HG03442 (cell line): Measurements from ENCODE around the gene COG3.

Experiments used
- ATAC-seq: cut with Tn5 transposase; IDR thresholded peaks from one replicate; pipeline ENCODE4 v1.9.1; 2021; ENCODE audit warnings: mild to moderate bottlenecking, moderate library complexity; ENCODE audit not compliant: unreplicated experiment

Gene COG3

DNA sequence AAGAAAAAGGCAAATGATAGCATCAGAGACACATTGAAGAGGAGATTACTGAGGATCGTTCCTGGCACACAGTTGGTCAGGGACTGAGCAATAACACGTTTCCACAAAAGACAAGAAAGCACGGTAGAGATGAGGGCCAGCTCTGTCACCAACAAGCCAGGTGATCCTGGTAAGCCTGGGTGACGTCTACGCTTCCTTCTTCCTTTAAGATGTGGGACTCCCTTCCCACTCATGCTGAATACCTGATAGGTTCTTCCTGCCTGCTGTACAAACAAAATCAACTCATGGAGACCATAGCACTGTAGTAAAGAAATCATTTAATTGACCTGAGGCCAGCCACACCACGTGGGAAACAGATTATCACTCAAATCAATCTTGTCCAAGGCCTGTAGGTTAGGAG, 19.7 kb upstream of the COG3 start:
- ATAC-seq: no peak

GRCh38 chr13:45446181-45446580, 18.6 kb upstream of the COG3 start:
- ATAC-seq: no peak

DNA sequence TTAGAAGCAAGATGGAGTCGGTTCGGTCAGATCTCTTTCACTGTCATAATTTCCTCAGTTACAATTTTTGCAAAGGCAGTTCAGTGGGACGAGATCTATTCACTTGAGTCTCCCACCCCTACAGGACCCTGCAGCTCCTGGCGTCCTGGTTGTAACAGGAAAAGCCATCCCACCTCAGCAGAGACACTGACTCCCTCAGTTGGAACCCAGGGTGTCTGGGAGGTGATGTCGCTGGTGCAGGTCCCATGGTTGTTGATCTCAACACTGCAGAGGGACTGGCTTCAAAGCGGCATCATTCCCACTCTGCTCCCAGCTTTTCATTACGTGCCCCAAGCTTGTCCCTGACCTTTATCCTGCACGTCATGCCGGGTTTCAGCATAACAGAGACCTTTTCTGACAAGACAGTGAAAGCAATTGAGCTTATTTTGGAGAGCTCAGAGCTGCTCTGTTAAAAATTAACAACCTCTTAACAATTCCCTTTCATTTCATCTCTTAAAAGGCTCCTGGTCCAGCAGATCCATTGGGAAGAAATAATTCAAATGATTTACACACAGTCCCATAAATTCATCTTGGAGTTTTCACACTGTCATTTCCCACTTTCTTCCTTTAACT, 17.6 kb upstream of the COG3 start:
- no peak for ATAC-seq

- ATAC-seq: no peak
Measured at GRCh38 chr13:45448965-45449559, 15.7 kb upstream of the COG3 start.

- no peak for ATAC-seq
Measured at GRCh38 chr13:45451282-45451681, 13.5 kb upstream of the COG3 start.

- ATAC-seq: no peak
Measured at GRCh38 chr13:45454204-45454603, 10.5 kb upstream of the COG3 start.

- ATAC-seq: no peak
Measured at GRCh38 chr13:45456196-45456972, 8.4 kb upstream of the COG3 start.

DNA sequence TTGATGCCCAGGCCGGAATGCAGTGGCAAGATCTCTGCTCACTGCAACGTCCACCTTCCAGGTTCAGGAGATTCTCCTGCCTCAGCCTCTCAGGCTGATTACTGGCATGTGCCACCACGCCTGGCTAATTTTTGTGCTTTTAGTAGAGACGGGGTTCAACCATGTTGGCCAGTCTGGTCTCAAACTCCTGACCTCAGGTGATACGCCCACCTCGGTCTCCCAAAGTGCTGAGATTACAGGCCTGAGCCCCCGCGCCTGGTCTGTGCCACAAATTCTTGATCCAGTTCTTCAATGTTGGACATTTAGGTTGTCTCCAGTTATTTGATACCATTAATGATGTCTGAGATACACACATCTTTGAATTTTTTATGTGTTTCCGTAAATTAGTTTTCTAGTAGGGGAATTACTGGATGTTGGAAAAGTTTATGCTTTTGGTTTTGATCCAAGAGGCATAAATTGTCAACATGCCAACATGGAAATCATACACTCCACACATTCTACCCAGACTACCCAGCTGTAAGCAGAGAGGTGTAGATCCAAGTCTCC, 525 bp upstream of the COG3 start:
- no peak for ATAC-seq

DNA sequence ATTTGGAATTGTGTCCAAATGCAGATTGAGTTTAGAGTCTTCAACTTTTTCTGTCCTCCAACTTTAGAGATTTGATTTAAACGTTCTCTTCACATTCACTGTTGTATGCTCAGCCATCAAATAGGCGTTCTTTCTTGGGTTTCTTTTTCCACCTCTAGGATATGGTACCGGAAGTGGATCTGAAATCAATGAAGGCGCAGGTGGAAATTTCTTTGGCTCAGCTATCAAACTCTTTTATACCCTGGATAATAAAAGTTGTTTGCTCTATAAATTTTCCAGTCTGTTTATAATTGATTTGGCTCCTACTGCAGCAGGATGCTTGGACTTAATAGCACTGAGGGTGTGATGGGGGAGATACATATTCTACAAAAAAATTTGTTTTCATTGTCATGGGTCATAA, 1.6 kb downstream of the COG3 start:
- no peak for ATAC-seq

DNA sequence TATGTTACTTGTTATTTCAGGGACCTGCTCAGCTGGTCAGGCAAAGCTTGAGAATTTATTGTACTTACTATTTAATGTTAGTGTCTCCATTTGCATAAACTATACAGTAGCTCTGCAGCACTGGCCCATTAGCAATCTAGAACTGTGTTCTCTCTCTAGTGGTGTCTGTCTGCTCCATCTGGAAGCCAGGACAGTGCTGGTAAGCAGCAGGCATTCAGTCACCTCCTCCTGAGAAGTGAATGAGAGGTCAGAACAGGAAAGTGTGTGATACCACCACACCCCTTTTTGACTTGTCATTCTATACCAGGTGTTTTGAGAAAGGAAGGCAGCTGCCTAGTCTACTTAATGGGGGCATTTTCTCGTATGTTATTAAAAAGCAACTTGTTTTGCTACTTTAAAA, 3.9 kb downstream of the COG3 start:
- ATAC-seq: no peak

DNA sequence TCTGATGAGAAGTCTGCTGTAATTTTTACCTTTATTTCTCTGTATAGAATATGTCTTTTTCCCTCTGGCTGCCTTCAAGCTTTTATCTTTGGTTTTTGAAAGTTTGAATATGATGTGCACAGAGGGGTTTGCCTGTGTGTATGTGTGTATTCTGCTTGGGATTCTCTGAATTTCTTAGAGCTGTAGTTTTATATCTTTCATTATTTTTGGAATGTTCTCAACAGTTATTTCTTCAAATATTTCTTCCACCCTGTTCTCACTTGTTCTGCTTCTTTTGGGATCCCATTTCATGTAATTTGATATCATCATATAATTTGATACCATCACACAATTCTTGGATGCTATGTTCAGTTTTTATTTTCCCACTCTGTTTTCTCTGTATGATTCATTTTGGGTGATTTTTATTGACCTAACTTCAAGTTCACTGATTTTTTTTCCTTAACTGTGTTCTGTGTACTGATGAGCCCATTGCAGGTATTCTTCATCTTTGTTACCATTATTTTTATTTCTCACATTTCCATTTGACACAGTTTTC, 7.5 kb downstream of the COG3 start:
- ATAC-seq: no peak

- no peak for ATAC-seq
Measured at GRCh38 chr13:45473627-45474026, 8.9 kb downstream of the COG3 start.

DNA sequence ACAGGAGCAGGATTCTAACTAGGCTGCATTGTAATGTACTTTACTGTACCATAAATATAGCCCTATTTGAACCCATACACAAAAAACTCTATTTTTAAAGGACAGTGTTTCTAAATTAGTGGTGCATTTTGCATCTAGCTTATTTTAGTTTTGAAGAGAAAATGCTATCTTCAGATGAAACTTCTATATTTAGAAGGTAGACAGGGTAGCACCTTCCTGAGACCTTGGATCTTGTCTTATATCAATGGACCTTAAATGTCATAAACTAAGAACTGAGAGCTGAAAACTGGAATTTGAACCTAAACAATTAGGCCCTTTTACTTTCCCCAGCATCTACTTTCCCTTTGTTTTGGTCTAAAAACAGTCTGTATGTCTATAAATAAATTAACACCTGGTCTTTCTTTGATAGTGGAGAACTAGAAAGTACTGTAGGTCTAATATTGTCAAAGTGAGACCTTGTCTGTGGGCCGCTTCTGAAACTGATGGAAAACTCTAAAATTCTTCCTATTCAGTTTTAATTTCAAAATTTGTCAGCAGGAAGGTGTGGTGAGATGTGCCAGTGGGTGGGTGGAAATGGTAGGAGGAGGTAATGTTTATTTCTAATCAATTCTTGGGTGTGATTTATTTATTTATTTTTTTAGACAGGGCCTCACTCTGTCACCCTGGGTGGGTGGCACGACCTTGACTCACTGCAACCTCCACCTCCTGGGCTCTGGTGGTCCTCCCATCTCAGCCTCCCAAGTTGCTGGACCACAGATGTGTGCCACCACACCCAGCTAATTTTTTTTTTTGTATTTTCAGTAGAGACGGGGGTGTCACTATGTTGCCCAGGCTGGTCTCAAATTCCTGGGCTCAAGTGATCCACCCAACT, 10.1 kb downstream of the COG3 start:
- ATAC-seq: no peak

DNA sequence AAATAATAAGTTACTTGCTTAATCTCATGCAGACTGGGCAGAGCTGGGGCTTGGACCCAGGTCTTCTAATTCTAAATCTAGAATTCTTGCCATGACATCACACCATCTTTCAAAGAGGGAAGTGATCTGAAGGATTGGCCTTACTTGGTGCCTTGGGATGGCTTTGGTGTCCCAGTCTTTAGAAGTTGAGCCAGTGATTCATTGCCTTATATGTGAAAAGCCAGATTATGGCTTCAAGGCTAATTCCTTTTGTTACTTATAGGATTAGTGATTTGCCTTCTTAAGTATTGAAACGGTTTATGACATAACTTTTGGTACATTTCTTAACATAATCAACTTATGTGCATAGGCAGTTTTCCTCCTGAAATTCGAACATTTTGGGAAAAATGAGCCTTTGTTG, 14.9 kb downstream of the COG3 start:
- no peak for ATAC-seq

DNA sequence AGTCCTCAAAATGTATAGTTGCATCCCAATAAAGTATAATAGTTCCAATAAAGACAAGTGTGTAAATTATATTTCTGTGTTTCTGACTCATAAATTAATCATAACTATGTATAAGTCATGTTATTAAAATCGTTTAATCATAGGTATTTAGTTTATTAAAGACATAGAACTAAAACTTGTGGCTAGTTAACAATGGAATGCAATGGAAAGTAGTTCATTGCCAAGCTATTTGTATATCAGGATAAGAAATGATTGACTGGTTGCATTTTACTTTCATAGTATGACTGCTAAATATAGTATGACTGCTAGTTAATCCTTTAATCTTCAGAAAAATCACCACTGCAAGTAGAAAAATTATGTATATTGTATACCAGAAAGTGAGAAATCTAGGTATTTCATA, 16.9 kb downstream of the COG3 start:
- no peak for ATAC-seq

DNA sequence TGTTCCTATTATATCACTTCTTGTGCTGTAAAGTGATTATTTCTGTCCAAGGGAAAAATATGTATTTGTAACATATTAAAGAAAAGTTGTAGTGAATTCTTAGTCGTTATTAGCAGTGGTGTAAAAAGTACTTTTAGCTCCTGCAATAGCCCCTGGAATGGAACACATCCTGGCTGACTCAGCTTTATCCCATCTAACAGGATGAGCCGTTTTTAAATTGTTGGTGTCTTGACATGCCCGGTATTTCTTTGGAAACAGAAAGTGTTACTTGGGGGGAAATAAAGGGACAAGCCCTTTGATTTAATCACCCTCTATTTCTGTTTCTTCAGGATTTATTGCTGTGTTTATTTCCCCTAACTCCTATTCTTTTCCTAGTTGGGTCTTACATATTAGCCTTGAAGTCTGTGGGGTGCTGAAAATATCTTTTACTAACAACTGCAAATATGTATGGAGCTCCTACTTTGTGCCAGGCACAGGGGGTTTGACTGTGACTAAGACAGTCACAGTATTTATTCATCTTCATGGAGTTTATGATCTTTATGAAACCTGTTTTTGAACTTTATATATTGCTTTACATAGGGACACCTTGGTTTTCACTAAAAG, 17.9 kb downstream of the COG3 start:
- no peak for ATAC-seq

DNA sequence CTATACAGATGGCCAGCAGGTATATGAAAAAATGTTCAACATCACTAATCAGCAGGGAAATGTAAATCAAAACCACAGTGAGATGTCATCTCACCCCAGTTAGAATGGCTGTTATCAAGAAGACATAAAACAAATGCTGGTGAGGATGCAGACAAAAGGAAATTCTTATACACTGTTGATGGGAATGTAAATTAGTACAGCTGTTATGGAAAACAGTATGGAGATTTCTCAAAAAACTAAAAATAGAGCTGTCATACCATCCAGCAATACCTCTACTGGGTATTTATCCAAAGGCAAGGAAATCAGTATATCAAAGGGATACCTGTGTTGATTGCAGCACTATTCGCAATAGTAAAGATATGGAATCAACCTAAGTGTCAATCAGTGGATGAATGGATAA, 22.9 kb downstream of the COG3 start:
- ATAC-seq: no peak

GRCh38 chr13:45490068-45490467, 25.3 kb downstream of the COG3 start:
- ATAC-seq: no peak

DNA sequence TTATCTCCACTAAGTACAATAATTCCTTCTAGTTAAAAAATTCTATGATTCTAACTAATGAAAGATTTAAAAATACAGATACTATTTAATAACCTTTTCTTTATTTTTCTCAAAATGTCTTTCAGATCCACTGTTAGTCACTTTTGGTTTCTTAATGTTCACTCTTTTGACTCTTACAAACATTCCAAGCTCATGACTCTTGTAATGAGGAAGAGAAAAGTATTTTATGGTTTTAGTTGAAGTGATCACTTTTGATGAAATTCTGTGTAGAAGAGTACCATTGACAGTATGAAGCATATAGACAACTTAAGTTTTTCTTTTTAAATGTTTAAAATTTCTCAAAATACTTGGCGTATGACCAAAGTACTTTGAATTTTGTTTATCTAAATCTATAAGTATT, 27.8 kb downstream of the COG3 start:
- ATAC-seq: no peak

GRCh38 chr13:45496942-45497341, 32.2 kb downstream of the COG3 start:
- no peak for ATAC-seq
